Stimulated activated CD4-positive, alpha-beta T cell treated with anti-CD3 and anti-CD28 coated beads, Interleukin-4, amount 100 ng/mL, for 4 hours (primary cell): ENCODE results near the gene NR1D2.
A peak's percentile ranks its signal among the peaks of the same experiment; 100 is the strongest.

Source experiments
- DNase-seq, 2 experiments: peaks; one replicate each; pipeline ENCODE4 v3.0.0-alpha.2; 2020

The NR1D2 gene

DNA sequence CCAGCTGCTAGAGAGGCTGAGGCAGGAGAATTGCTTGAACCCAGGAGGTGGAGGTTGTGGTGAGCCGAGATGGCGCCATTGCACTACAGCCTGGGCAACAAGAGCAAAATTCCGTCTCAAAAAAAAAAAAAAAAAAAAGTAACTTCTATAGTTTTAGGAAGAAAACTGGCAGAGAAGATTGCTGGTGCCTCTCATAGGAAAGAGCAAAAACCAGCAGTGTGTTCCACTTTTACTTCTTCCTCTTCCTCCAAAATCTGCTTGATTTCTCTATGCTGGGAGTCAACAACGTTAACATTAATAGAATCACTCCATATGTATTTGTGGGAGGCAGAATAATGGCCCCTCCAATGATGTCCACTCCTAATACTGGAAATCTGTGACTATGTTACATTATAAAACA is 12.5 kb upstream of the NR1D2 start:
- no peak for DNase-seq

DNA sequence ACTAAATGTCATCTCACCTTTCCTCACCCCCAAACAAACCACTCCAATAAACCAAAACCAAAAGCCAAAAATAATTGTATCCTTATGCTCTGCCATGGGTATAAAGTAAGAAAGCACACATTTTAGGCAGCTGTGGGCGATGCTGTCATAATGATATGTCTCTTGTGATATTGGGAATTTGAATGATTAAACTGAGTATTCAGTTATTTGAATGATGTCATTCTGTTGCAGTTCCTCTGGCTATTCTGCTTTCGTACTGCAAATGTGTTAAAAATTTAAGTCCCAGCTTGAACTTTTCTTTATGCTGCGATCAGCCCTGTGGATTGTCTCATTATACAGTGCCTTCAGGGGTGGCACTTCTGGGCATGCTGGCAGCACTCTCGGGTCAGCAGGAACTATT is 10.8 kb upstream of the NR1D2 start:
- no peak for DNase-seq

DNA sequence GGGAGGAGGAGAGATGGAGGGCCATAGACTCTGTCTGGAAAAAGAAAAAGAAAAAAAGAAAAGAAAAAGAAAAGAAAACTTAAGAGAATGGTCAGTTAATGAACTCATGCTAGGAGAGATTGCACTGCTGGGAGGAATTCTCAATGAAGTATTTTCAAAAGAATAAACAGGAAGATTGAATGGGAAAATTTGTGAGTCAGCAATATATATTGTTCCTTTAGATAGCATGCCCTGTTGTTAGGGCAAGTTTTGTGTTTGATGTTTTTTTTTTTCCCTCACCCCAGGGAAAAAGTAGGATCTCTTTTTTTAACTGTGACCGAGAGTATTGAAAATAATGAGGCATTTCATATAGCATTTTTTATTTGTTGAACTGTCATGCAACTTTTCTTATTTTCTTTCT is 7.8 kb upstream of the NR1D2 start:
- no peak for DNase-seq

DNA sequence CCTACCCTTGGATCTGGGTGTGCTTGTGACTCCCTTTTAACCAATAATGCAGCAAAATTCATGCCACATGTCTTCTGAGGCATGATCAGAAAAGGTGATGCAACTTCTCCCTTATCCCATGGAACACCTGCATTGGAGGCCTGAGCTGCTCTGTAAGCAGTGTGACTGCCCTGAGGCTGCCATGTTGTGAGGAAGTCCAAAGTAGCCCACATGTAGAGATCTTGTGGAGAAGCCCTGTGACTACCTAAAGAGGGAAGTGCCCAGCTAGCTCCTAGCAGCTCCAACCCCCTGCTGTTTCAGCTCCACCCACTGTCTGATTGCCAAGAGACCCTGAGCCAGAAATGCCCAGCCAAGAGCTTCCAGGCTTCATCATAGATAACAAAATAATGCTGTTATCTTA is 6.4 kb upstream of the NR1D2 start:
- DNase-seq = no peak

DNA sequence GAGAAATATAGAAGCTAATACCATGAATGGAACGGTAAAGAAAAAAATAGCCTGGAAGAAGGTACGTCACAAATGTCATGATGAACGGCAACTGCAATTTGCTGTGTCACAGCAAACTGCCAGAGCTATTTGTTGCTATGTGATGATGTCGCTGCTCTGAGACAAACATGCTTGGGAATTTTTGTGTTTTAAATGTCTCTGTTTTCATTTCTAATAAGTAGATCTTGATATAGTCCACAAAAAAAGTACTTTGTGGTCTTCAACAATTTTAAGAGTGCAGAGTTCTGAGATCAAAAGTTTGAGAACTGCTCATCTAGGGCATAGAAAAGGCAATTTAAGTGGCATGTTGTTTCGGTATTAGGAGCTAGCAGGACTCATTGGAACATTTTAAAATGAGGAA is 4.3 kb upstream of the NR1D2 start:
- DNase-seq = no peak

DNA sequence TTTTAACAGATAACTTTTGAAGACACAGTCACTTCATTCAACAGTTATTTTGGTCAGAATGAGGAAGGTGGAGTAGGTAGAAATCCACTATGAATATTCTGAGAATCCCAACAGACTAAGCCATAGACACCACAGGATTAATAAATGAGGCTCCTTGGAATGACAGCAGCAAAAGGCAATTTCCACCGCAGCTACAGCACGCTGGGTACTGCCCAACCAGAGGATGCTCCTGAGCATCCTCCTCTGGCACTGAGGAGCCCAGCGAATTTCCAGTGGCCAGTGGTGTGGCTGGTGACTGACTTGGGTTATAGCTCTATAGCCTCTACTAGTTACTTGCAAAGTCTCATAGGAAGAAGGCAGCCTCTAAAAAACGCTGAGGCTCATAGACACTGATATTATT is 3.6 kb upstream of the NR1D2 start:
- no peak for DNase-seq

DNA sequence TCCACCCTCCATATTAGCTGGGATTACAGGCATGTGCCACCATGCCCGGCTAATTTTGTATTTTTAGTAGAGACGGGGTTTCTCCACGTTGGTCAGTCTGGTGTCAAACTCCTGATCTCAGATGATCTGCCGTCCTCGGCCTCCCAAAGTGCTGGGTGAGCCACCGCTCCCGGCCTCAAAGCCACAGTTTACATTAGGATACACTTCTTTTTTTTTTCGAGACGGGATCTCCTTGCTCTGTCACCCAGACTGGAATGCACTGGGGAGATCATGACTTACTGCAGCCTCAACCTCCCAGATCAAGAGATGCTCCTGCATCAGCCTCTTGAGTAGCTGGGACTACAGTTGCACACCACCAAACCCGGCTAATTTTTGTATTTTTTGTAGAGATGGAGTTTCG is 2.5 kb upstream of the NR1D2 start:
- no peak for DNase-seq

DNA sequence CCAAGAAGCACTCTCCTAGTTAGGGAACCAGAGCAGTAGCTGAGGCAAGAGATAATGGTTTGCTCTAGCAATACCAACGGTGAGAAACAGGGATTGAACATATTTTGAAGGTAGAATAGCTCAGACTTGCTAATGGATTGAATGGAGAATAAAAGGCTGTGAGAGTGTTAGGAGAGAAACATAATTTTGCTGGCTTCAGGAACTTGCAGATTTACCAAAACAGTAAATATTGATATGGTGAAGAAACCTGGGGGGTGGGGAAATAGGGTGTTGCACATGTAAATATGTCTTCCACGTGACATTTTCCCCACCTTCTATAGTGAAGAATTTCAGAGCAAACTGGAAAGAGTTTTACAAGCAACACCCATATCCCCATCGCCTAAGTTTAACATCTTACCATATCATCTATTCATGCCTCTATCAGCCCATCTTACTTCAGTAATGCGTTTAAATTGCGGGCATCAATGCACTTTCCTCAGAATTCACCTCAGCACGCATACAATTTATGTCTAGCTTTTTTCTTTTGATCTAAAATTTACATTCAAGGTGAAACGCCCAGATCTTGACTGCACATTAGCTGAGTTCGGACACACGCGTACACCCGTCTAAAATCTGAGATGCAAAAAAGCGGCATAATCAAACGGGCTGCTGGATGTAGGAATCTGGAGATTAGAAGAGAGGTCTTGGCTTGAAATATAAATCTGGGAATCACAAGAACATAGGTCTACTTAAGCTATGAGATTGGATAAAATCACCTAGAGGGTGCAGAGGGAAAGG is 891 bp upstream of the NR1D2 start:
- DNase-seq = no peak

DNA sequence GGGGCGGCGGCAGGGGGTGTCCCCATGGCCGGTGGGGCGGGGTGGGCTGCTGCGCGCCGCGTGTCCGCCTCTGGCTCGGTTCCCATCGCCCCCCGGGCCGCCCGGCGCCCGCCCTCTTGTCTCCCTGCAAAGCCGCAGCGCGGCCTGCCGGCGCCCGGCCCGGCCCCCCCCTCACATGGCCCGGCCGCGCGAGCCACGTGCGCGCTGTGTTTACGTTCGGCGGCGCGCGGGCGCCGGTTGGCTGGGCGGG is 502 bp downstream of the NR1D2 start:
- no peak for DNase-seq

DNA sequence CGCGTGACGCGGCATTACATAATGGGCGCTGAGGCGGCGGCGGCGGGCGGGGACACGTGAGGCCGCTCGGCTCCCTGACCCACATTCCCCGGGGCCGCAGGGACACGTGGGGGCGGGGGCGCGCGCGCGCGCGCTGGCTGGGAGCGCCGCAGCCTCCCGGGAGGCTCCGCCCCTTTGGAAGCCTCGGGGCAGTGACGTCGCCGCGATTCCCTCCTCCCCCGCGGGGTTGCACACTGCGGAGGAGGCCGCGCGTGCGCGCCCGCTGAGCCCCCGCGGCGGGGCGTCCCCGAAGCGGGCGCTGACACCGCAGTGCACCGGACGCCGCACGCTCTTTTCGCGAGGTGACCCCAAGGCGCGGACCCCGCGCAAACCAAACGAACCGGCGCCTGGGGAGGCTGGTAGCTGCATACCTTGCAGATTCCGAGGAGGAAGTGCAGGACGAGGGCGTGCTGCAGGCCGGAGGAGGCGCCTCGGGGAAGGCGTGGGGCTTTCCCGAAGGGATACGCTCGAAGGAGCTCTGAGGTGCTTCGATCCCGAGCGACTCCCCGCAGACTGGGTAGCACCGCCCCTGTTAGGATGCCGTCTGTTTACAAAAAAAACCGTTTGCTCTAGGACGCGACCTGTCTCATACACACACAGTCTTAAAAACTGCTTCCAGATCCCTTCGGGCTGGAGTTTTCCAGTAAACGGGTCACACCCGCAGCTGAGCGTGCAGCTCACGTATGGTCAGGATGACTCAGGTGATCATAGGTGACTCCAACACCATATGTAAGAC is 1.0 kb downstream of the NR1D2 start:
- peak; percentile 97 to 98 for DNase-seq

DNA sequence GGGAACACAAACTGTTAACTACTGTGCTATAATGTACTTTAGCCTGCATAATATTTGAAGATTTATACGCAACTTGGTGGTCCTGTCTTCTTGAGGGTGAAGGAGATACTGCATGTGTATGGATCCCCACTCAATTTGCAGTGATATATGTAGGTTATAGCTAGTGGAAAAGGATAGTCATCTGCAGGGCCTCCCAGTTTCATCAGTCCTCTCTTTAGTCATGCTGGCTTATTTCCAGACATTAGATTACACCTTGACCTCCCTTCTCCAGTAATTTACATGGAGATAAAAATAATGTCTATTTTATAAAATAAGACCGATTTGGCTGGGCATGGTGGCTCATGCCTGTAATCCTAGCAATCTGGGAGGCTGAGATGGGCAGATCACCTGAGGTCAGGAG is 3.7 kb downstream of the NR1D2 start:
- DNase-seq = no peak

DNA sequence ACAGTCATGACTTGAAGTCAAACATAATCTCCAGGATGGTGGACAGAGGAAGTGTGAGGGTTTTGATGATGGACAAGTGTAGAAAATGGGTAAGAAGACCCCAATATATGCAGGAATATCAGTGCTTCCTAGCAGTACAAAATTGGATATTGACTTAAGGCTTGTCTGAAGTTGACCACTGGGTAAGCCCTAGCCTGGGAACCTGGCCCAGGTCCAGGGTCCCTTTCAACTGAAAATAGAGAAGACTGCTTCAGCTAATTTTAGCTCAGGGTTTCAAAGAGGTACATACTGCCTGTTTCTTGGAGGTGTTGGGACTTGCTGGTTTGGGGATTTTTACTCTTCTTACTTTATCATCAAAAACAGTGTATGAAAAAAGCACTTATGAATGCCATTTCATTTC is 4.7 kb downstream of the NR1D2 start:
- DNase-seq = no peak

DNA sequence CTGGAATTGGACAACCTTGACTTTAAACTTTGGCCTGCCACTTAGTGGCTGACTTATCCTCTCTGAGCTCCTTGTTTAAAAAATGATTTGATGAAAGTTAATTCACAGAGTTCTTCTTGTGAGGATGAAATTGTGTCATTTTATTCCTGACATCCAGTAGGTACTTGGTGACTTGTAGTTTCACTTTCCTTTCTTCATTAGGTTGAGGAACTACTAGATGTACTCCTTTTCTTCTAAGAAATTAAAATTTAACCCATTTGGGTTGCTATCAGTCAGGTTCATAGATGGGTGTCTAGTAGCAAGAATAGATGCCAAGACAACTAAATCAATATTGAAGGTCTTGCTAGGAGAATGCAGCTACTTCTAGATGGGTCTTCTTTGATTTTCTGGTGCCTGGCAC is 5.2 kb downstream of the NR1D2 start:
- no peak for DNase-seq

DNA sequence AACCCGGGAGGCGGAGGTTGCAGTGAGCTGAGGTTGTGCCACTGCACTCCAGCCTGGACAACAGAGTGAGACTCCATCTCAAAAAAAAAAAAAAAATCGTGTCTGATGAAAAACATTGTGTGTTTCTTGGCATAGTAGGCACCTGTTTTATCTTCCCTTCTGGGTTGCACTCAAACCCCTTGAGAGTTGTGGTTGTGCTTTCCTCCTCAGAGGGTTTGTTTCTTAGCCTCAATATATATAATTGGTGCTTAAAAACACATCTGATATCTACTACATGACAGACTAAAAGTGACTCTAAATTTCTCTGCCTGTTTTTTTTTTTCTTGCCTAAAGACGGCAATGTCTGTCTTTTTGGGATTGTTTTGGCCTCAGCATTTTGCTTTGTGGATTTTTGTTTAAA is 7.6 kb downstream of the NR1D2 start:
- DNase-seq = no peak

DNA sequence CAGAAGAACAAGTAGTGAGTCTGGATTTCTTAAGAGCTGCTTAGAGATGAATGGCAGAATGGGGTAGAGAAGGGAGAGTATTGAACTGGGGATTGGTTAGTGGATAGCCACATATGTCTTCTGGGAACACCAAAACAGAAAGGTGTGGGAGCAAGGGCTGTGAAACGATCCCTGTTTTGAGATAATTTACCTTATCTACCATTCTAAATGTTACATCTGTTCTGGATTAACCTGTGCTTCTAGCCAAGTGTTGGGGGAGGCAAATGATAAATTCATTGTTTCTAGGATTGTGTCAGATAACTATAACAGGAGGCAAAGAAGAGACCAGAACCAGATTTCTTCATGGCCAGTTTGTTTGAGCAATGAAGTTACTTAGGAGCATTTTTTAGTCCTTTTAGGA is 8.4 kb downstream of the NR1D2 start:
- DNase-seq = no peak

DNA sequence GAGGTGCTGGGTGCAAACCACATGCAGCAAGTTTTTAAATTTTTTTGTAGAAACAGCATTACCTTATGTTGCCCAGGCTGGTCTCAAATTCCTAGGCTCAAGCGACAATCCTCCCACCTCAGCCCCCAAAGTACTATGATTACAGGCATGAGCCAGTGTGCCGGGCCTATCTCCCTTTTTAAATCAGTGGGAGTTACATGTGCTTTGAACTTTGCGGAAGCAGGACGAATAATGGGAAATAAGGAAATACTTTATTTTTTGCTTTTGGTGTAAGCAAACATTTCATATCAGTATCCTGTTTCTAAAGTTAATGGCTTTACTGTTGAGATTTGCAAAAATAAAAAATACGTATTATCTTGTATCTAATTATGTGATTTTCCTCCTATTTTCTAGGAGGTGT is 9.1 kb downstream of the NR1D2 start:
- DNase-seq = no peak

DNA sequence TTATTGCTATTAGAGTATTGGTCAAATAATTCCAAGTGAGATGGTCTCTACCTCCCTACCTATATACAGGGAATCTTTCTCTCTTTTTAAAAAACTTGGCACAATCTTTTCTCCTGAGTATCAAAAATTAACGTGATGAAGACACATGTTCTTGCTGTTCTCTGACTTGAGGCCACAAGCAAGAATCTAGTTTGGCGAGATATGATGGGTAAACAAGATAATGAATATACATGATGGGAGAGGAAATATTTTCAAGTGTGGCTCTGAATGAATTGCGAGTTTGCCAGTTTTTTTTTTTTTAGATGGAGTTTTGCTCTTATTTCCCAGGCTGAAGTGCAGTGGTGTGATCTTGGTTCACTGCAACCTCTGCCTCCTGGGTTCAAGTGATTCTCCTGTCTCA is 11.6 kb downstream of the NR1D2 start:
- DNase-seq = no peak

DNA sequence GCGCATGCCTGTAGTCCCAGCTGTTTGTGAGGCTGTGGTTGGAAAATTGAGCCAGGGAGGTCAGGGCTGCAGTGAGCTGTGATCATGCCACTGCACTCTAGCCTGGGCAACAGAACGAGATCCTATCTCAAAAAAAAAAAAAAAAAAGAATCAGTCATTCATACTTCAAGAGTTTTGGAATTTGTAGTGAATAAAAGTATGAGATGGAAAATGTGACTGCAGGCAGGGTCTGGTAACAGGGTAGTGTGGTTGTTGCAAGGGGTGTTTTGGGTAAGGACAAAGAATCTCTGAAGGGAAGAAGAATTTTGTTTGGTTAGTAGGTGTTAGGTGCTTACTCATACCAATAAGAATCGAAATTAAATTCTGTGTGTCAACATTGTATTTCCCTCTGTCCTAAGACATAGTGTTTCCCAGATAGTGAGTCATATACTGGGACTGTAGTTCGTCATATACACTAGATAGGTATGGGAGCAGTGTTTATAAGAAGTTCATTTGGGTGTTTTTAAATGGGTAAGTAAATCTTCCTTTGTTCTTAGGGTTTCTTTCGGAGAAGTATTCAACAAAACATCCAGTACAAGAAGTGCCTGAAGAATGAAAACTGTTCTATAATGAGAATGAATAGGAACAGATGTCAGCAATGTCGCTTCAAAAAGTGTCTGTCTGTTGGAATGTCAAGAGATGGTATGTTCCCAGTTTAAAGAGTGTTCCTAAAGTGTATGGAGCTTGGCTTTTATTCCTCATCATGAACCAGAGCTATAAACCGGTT is 14.2 kb downstream of the NR1D2 start:
- DNase-seq = no peak

DNA sequence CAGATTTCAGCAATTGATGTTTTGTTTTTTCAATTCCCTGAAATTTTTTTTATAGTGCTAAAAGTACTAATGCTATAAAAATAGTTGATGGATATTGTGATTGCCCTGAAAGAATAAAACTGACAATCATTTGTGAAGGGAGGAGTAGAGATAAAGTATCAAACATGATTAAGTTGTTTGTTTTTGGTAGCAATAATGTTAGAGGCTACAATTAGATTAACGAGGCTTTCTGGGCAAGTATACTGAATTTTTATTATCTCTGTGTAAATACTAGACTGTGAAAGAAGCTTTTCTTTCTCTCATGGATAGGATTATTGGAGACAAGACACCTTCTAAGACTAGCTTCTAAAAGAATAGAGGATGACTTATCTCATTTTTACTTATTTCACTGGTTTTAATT is 15.6 kb downstream of the NR1D2 start:
- DNase-seq = no peak

DNA sequence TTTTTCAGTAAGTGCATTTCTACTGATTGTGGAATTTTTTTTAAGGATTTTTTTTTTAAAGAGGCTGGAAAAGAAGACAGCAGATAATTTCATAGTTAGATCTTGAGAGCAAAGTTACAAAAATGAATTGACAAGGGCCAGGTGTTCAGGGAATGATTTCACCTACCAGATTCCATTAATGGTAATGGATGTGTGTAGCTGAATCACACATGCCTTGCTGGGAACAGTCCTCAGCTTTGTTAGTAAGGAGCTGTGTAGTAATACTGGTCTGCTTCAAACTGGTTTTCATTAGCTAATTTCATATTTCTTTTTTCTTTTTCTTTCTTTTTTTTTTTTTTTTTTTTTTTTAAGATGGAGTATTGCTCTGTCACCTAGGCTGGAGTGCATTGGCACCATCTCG is 16.0 kb downstream of the NR1D2 start:
- DNase-seq = no peak

DNA sequence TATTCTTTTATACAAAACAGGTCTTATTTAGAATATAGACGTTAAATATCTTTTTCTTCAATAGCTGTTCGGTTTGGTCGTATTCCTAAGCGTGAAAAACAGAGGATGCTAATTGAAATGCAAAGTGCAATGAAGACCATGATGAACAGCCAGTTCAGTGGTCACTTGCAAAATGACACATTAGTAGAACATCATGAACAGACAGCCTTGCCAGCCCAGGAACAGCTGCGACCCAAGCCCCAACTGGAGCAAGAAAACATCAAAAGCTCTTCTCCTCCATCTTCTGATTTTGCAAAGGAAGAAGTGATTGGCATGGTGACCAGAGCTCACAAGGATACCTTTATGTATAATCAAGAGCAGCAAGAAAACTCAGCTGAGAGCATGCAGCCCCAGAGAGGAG is 16.8 kb downstream of the NR1D2 start:
- DNase-seq = no peak

DNA sequence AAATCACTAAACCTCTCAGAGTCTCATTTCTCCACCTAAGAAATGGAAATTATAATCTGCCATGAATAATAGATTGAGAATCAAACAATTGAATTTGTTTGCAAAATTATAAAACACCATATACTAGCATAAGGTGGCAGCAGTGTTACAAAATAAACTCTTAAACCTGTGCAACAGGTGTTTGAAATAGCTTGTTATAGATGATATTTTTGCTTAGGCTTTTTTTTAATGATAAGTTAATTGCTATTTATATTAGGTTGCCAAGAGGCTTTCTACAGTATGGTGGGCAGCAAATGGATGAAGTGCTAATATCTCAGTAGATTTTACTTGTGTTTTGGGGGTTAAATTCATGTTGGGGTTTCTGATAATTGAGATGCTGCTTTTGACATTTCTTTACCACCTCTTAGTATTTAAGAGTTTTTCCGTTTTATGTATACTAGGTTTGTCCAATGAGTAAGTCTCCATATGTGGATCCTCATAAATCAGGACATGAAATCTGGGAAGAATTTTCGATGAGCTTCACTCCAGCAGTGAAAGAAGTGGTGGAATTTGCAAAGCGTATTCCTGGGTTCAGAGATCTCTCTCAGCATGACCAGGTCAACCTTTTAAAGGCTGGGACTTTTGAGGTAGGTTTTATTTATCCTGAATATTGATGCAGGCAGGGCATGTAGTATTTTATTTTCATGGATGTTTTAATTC is 19.6 kb downstream of the NR1D2 start:
- no peak for DNase-seq

DNA sequence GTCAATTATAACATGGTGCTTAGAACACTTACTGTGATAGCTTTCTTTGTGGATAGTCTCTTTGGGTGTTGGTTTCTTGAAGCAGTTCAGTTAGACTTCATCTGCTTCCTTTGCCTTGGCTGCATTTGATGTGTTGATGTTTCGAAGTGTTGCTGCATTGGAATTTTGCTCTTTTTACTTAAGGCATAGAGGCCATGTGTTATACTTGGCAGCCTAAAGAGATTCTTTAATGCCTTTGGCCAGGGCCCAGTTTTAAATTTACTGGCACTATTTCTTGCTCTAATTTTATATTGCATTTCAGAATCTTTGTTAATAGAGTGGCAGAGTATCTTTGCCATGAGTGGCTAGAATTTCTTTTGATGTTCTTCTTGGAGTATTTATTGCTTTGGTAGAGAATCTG is 21.2 kb downstream of the NR1D2 start:
- DNase-seq = no peak
